IMR-90 (cell line): ENCODE results near the gene TLL1. TPM values are rescaled to one million over a fixed set of nuclear protein-coding genes. Genes with fewer than 3 reads are reported as not detected.

Experiments
- ATAC-seq: fragments of 200-7000 bp; cut with Tn5 transposase; 2 replicates; pipeline ENCODE4 v1.9.1; 2020; ENCODE audit warnings: low read depth, mild to moderate bottlenecking, moderate library complexity
- BruUV-seq: library from RNA; stranded (reverse); fragments of 400-500 nt; replicated peaks from 2 replicates; lab custom pipeline; 2021; lab: Mats Ljungman, UMichigan
- CTCF ChIA-PET: fragments of 300-600 bp; formaldehyde crosslinking; extraction: SDS; loops from one replicate; lab custom pipeline; 2021; ENCODE audit warnings: antibody characterized with exemption; lab: Yijun Ruan, JAX
- POLR2A ChIA-PET: fragments of 300-600 bp; sonication (Branson Sonifier 250); formaldehyde crosslinking; loops from one replicate; lab custom pipeline; 2022; ENCODE audit warnings: antibody characterized with exemption; ENCODE audit not compliant: unreplicated experiment; lab: Charles Lee
- DNase-seq: peaks from one replicate; pipeline ENCODE4 v3.0.0; 2013
- H2AFZ ChIP-seq: replicated peaks from 2 replicates; pipeline ENCODE3; 2013; ENCODE audit warnings: low read length, mild to moderate bottlenecking; ENCODE audit not compliant: poor library complexity
- H2AK5ac ChIP-seq: 2 replicates; pipeline ENCODE4 v1.6.1; 2013; ENCODE audit warnings: low read depth, low read length, inconsistent platforms
- H2AK9ac ChIP-seq: replicated peaks from 2 replicates; pipeline ENCODE3; 2013; ENCODE audit warnings: mild to moderate bottlenecking, low read depth, low read length, moderate library complexity; ENCODE audit not compliant: poor library complexity
- H2BK120ac ChIP-seq: 2 replicates; pipeline ENCODE4 v1.6.1; 2013; ENCODE audit warnings: low read depth, low read length, inconsistent platforms
- H2BK15ac ChIP-seq: 3 replicates; pipeline ENCODE4 v1.6.1; 2013; ENCODE audit warnings: low read depth, low read length, inconsistent platforms
- H2BK20ac ChIP-seq: 2 replicates; pipeline ENCODE4 v1.6.1; 2013; ENCODE audit warnings: low read depth, mild to moderate bottlenecking, inconsistent platforms, low read length, moderate library complexity
- H2BK5ac ChIP-seq: 2 replicates; pipeline ENCODE4 v1.6.1; 2013; ENCODE audit warnings: mild to moderate bottlenecking, low read depth, low read length, inconsistent platforms; ENCODE audit not compliant: poor library complexity, severe bottlenecking
- H3K14ac ChIP-seq: replicated peaks from 2 replicates; pipeline ENCODE4 v1.6.1; 2013; ENCODE audit warnings: low read depth, low read length, inconsistent platforms
- H3K18ac ChIP-seq: 2 replicates; pipeline ENCODE4 v1.6.1; 2013; ENCODE audit warnings: low read depth, low read length, control low read depth
- H3K23ac ChIP-seq: 2 replicates; pipeline ENCODE4 v1.6.1; 2013; ENCODE audit warnings: low read depth, low read length, inconsistent platforms
- H3K27ac ChIP-seq: 2 replicates; pipeline ENCODE4 v1.5.1; 2013; ENCODE audit warnings: mild to moderate bottlenecking, control low read depth, low read length; ENCODE audit not compliant: insufficient read depth
- H3K27me3 ChIP-seq: 2 replicates; pipeline ENCODE4 v1.6.1; 2013; ENCODE audit warnings: low read length; ENCODE audit not compliant: control insufficient read depth, insufficient read depth
- H3K36me3 ChIP-seq: 2 replicates; pipeline ENCODE4 v1.6.1; 2013; ENCODE audit warnings: low read length, mixed read lengths; ENCODE audit not compliant: control insufficient read depth, insufficient read depth
- H3K4ac ChIP-seq: 2 replicates; pipeline ENCODE4 v1.6.1; 2013; ENCODE audit warnings: low read depth, low read length, inconsistent platforms
- H3K4me1 ChIP-seq: 2 replicates; pipeline ENCODE4 v1.6.1; 2013; ENCODE audit warnings: low read length, mixed read lengths; ENCODE audit not compliant: control insufficient read depth, insufficient read depth
- H3K4me2 ChIP-seq: 2 replicates; pipeline ENCODE4 v1.6.1; 2013; ENCODE audit warnings: low read depth, mild to moderate bottlenecking, control low read depth, low read length, moderate library complexity
- H3K4me3 ChIP-seq: 2 replicates; pipeline ENCODE4 v1.5.1; 2013; ENCODE audit warnings: low read depth, mild to moderate bottlenecking, control low read depth, low read length, moderate library complexity; ENCODE audit not compliant: insufficient read depth
- H3K56ac ChIP-seq: 2 replicates; pipeline ENCODE4 v1.6.1; 2013; ENCODE audit warnings: low read length, inconsistent platforms; ENCODE audit not compliant: insufficient read depth; ENCODE audit errors: extremely low read depth
- H3K79me1 ChIP-seq, 2 experiments: 2 replicates each; pipeline ENCODE4 v1.6.1; 2013; ENCODE audit warnings: low read length in 2 of 2, inconsistent platforms in 1 of 2, low read depth in 1 of 2
- H3K9ac ChIP-seq: 2 replicates; pipeline ENCODE4 v1.6.1; 2013; ENCODE audit warnings: low read depth, low read length, control low read depth
- H3K9me1 ChIP-seq: 2 replicates; pipeline ENCODE4 v1.6.1; 2013; ENCODE audit warnings: low read length, inconsistent platforms; ENCODE audit not compliant: insufficient read depth
- H3K9me3 ChIP-seq: 2 replicates; pipeline ENCODE4 v1.6.1; 2013; ENCODE audit warnings: low read length; ENCODE audit not compliant: control insufficient read depth, insufficient read depth
- H4K20me1 ChIP-seq: 2 replicates; pipeline ENCODE4 v1.6.1; 2013; ENCODE audit warnings: low read length, inconsistent platforms; ENCODE audit not compliant: insufficient read depth
- H4K5ac ChIP-seq: 2 replicates; pipeline ENCODE4 v1.6.1; 2013; ENCODE audit warnings: mild to moderate bottlenecking, low read depth, low read length, control low read depth
- H4K8ac ChIP-seq, 2 experiments: 2 replicates each; pipeline ENCODE4 v1.6.1; 2013; ENCODE audit warnings: low read depth in 2 of 2, low read length in 2 of 2, control low read depth in 1 of 2, inconsistent platforms in 1 of 2
- H4K91ac ChIP-seq: 2 replicates; pipeline ENCODE4 v1.6.1; 2013; ENCODE audit warnings: low read depth, low read length, inconsistent platforms; ENCODE audit not compliant: insufficient read depth
- CEBPB ChIP-seq: IDR thresholded peaks from 2 replicates; pipeline ENCODE4 v1.6.1; 2012; ENCODE audit warnings: low read depth, low read length, improper control_type of control experiment
- MXI1 ChIP-seq: IDR thresholded peaks from 2 replicates; pipeline ENCODE4 v1.6.1; 2012; ENCODE audit warnings: low read depth, mild to moderate bottlenecking, low read length, moderate library complexity, borderline replicate concordance
- POLR2A ChIP-seq: IDR thresholded peaks from 2 replicates; pipeline ENCODE4 v1.6.1; 2012; ENCODE audit warnings: mild to moderate bottlenecking, low read depth, low read length
- RCOR1 ChIP-seq: IDR thresholded peaks from 2 replicates; pipeline ENCODE4 v1.6.1; 2012; ENCODE audit warnings: mild to moderate bottlenecking, low read length, improper control_type of control experiment; ENCODE audit not compliant: insufficient replicate concordance
- WGBS, 2 experiments: methylation state at CpG; one replicate each; pipeline versions ENCODE4 v1.1.5 to v1.1.7; 2013; ENCODE audit warnings: missing lambda C conversion rate in 2 of 2; ENCODE audit not compliant: insufficient read length in 1 of 2; ENCODE audit errors: extremely low coverage in 2 of 2; 5-methylcytosine and 5-hydroxymethylcytosine counted together
- dilution Hi-C: fragments of 300-500 bp; cut with HindIII; formaldehyde crosslinking; loops from one replicate; pipeline ENCODE4 v1.14.3; 2018; ENCODE audit warnings: low sequenced_read_pairs; ENCODE audit not compliant: unreplicated experiment
- in situ Hi-C: fragments of 300-500 bp; cut with MboI; formaldehyde crosslinking; loops from 3 replicates; pipeline ENCODE4 v1.14.3; 2019; ENCODE audit warnings: low sequenced_read_pairs, inconsistent platforms, mixed read lengths
- intact Hi-C: fragments of 100-400 bp; cut with micrococcal nuclease; formaldehyde crosslinking; loops from 2 replicates; pipeline ENCODE4 v1.10.0; 2022
- polyA plus RNA-seq, 3 experiments: library from polyadenylated mRNA; depleted of rRNA; stranded (reverse); fragments of >200 nt; gene quantifications; 2 replicates each; pipeline ENCODE4 v1.2.3, GENCODE V29; 2012; ENCODE audit warnings: low replicate concordance in 1 of 3
- total RNA-seq: library from RNA; depleted of rRNA; stranded (reverse); fragments of >200 nt; gene quantifications from 2 replicates; pipeline ENCODE4 v1.2.3, GENCODE V29; 2012

Gene TLL1
- total and polyA plus RNA-seq, 2 of the 4 experiments (the other 2 are of a cell fraction) = not detected

- Histone ChIP-seq H3K4me1 (no peaks in the 10 kb centered on the region), H2BK20ac (no peak overlapping the region), H3K9me3 (no peaks in the 10 kb centered on the region), H2BK5ac (no peak overlapping the region), H4K20me1 (no peaks in the 10 kb centered on the region), H2AFZ (no peak overlapping the region), H3K36me3 (no peaks in the 10 kb centered on the region), H3K9me1 (no peaks in the 10 kb centered on the region), H2BK15ac (no peak overlapping the region), H2AK9ac (no peak overlapping the region), H3K4me2 (no peak overlapping the region), H4K5ac (no peak overlapping the region), H2AK5ac (no peak overlapping the region), H4K8ac (no peak overlapping the region), H2BK120ac (no peak overlapping the region), H4K91ac (no peak overlapping the region), H3K14ac (no peak overlapping the region), H3K4ac (no peak overlapping the region), H3K18ac (no peak overlapping the region), H3K23ac (no peak overlapping the region), H3K4me3 (no peak overlapping the region), H3K9ac (no peak overlapping the region), H3K79me1 (no peaks in the 10 kb centered on the region), H3K27ac (no peak overlapping the region), H3K56ac (no peak overlapping the region), H3K27me3 (peaks cover 4% of the 10 kb centered on the region; the same call in 1 of the 2 replicates)
- no peak for TF ChIP-seq POLR2A
- TF ChIP-seq CEBPB = no peak
- no peak for TF ChIP-seq MXI1
- TF ChIP-seq RCOR1 = no peak
- POLR2A ChIA-PET = no interaction called here
- BruUV-seq = no TSS peak
- ATAC-seq = no peak
- in situ Hi-C loops (no loop called here), intact Hi-C loops (no loop called here), dilution Hi-C loops (no loop called here)
- 4% methylated on average over 20 of the region's 38 CpGs; no CpG with 5 or more reads in 1 of the 2 experiments for WGBS, 2 experiments
- DNase-seq = no peak
- CTCF ChIA-PET = no interaction called here
Observed at GRCh38 chr4:165874791-165875371, 1.8 kb downstream of the TLL1 start.
